PC-3 (cell line): Measurements from ENCODE around the gene PGA3. TPM values are rescaled to one million over a fixed set of nuclear protein-coding genes. Genes with fewer than 3 reads are reported as not detected.
A peak's percentile ranks its signal among the peaks of the same experiment; 100 is the strongest.
"Not testable (repeated sequence)": the region's sequence is repeated elsewhere in the genome, so short reads cannot be mapped to it uniquely, and the experiment has no call there.

Experiments used
- ATAC-seq: fragments of 200-7000 bp; cut with Tn5 transposase; 2 replicates; pipeline ENCODE4 v1.9.1; 2020; ENCODE audit warnings: mild to moderate bottlenecking, moderate library complexity
- BruUV-seq: library from RNA; stranded (reverse); fragments of 400-500 nt; replicated peaks from 2 replicates; lab custom pipeline; 2021; lab: Mats Ljungman, UMichigan
- CTCF ChIA-PET: fragments of 300-600 bp; sonication (Branson Sonifier 250); formaldehyde crosslinking; loops from one replicate; lab custom pipeline; 2022; ENCODE audit warnings: antibody characterized with exemption; lab: Charles Lee
- POLR2A ChIA-PET: fragments of 300-600 bp; sonication (Branson Sonifier 250); formaldehyde crosslinking; loops from one replicate; lab custom pipeline; 2022; ENCODE audit warnings: antibody characterized with exemption; ENCODE audit not compliant: unreplicated experiment; lab: Charles Lee
- DNase-seq: peaks from one replicate; pipeline ENCODE4 v3.0.0-alpha.2; 2015
- H2AFZ ChIP-seq: fragments of 300-600 bp; sonication (generic); 2 replicates; pipeline ENCODE4 v1.6.0; 2016; ENCODE audit warnings: antibody characterized with exemption, low read length
- H3F3A ChIP-seq: fragments of 300-600 bp; sonication (generic); one replicate; pipeline ENCODE4 v1.6.0; 2017; ENCODE audit warnings: antibody characterized with exemption, low read length, control low read depth, mild to moderate bottlenecking; ENCODE audit not compliant: unreplicated experiment
- H3K27ac ChIP-seq: fragments of 300-600 bp; sonication (generic); 2 replicates; pipeline ENCODE4 v1.5.1; 2016; ENCODE audit warnings: mild to moderate bottlenecking, low read length
- H3K27me3 ChIP-seq: fragments of 300-600 bp; sonication (generic); 2 replicates; pipeline ENCODE4 v1.6.1; 2016; ENCODE audit warnings: low read length, mixed read lengths
- H3K36me3 ChIP-seq: fragments of 300-600 bp; sonication (generic); 2 replicates; pipeline ENCODE4 v1.6.1; 2016; ENCODE audit warnings: low read depth, mixed run types, low read length, mixed read lengths
- H3K4me1 ChIP-seq: fragments of 300-600 bp; sonication (generic); 2 replicates; pipeline ENCODE4 v1.5.1; 2016; ENCODE audit warnings: low read length; ENCODE audit not compliant: insufficient read depth
- H3K4me2 ChIP-seq: fragments of 300-600 bp; sonication (generic); 2 replicates; pipeline ENCODE4 v1.6.0; 2016; ENCODE audit warnings: low read length
- H3K4me3 ChIP-seq: fragments of 300-600 bp; sonication (generic); 2 replicates; pipeline ENCODE4 v1.5.1; 2016; ENCODE audit warnings: mild to moderate bottlenecking, low read length, mixed read lengths
- H3K79me2 ChIP-seq: fragments of 300-600 bp; sonication (generic); 2 replicates; pipeline ENCODE4 v1.6.1; 2017; ENCODE audit warnings: low read length, mixed read lengths
- H3K9ac ChIP-seq: fragments of 300-600 bp; sonication (generic); 2 replicates; pipeline ENCODE4 v1.6.0; 2016; ENCODE audit warnings: mild to moderate bottlenecking, low read length
- H3K9me2 ChIP-seq: fragments of 300-600 bp; sonication (generic); replicated peaks from 2 replicates; pipeline ENCODE4 v1.6.1; 2016; ENCODE audit warnings: mixed run types, low read length, mixed read lengths
- H3K9me3 ChIP-seq: fragments of 300-600 bp; sonication (generic); 2 replicates; pipeline ENCODE4 v1.6.1; 2016; ENCODE audit warnings: low read length, mixed read lengths
- H4K20me1 ChIP-seq: fragments of 300-600 bp; sonication (generic); 2 replicates; pipeline ENCODE4 v1.6.1; 2016; ENCODE audit warnings: low read length, mixed read lengths
- intact Hi-C: fragments of 100-400 bp; cut with micrococcal nuclease; formaldehyde crosslinking; loops from 2 replicates; pipeline ENCODE4 v1.9.0; 2023
- total RNA-seq: library from RNA; depleted of rRNA; stranded (reverse); fragments of >200 nt; gene quantifications from 2 replicates; pipeline ENCODE4 v1.2.3, GENCODE V29; 2014

The PGA3 gene
- total RNA-seq, 1 experiment from 2014 or later = not detected

GRCh38 chr11:61245284-61245964, 42.1 kb downstream of the PGA3 start:
- H3K4me2 ChIP-seq, H3K9me2 ChIP-seq, BruUV-seq, H2AFZ ChIP-seq, DNase-seq, H3K9ac ChIP-seq, CTCF ChIA-PET, H3F3A ChIP-seq, H4K20me1 ChIP-seq, H3K9me3 ChIP-seq, H3K4me3 ChIP-seq, H3K36me3 ChIP-seq, H3K79me2 ChIP-seq, H3K27ac ChIP-seq, POLR2A ChIA-PET, intact Hi-C loops, H3K4me1 ChIP-seq: not testable (repeated sequence)
- 0 out of 2 replicates have a peak, but pooled peaks have one; percentile 20 for ATAC-seq
- peaks cover 12% of the 10 kb centered on the region for H3K27me3 ChIP-seq

- H3K27ac ChIP-seq, ATAC-seq, H3K79me2 ChIP-seq, H4K20me1 ChIP-seq, H3K9me3 ChIP-seq, intact Hi-C loops, H3K36me3 ChIP-seq, BruUV-seq, POLR2A ChIA-PET, H3K4me2 ChIP-seq, H3K9me2 ChIP-seq, H3K4me1 ChIP-seq, H3F3A ChIP-seq, CTCF ChIA-PET, H3K9ac ChIP-seq, H2AFZ ChIP-seq, H3K4me3 ChIP-seq, DNase-seq: not testable (repeated sequence)
- H3K27me3 ChIP-seq = peaks cover 23% of the 10 kb centered on the region
Observed at GRCh38 chr11:61248071-61248470, 44.8 kb downstream of the PGA3 start.

DNA sequence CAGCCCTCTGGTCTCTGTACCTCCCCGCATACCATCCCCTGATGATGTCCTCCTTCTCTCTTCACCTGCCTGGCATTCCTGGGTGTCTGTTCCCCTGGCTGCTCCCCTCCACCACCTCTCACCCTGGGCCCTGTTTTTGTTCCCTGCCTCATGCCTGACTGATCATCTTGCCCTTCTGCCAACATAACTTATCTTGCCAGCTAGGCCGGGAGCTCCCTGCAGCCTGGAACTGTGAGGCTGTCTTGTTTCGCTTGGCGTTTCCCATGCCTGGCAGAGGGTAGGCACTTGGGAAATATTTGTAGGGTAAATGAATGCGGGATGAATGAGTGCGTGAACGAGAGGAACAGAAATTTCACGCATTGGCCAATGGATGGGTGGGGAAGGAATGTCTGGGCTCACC, 45.9 kb downstream of the PGA3 start:
- H3K36me3 ChIP-seq, H3K9ac ChIP-seq, intact Hi-C loops, H3K4me1 ChIP-seq, H3K4me2 ChIP-seq, H3K9me3 ChIP-seq, ATAC-seq, DNase-seq, H3K79me2 ChIP-seq, BruUV-seq, H3F3A ChIP-seq, H3K4me3 ChIP-seq, H2AFZ ChIP-seq, H3K27ac ChIP-seq, POLR2A ChIA-PET, CTCF ChIA-PET, H3K9me2 ChIP-seq, H4K20me1 ChIP-seq: not testable (repeated sequence)
- peaks cover 23% of the 10 kb centered on the region for H3K27me3 ChIP-seq

- H2AFZ ChIP-seq, CTCF ChIA-PET, H3K4me1 ChIP-seq, H3K79me2 ChIP-seq, ATAC-seq, H3F3A ChIP-seq, BruUV-seq, DNase-seq, H3K27ac ChIP-seq, H3K4me2 ChIP-seq, H3K36me3 ChIP-seq, H3K9me2 ChIP-seq, H3K4me3 ChIP-seq, H4K20me1 ChIP-seq, POLR2A ChIA-PET, H3K9ac ChIP-seq, H3K9me3 ChIP-seq: not testable (repeated sequence)
- peaks cover 23% of the 10 kb centered on the region for H3K27me3 ChIP-seq
- intact Hi-C loops = loop anchor here (10.0 kb wide), 1 partner anchor 84 kb away; the partner anchor contains the start of genes DDB1 and TKFC
Observed at GRCh38 chr11:61250796-61251765, 47.8 kb downstream of the PGA3 start.

- not testable (repeated sequence) for H4K20me1 ChIP-seq, ATAC-seq, DNase-seq, H3K4me1 ChIP-seq, H3K9me3 ChIP-seq, H3K79me2 ChIP-seq, BruUV-seq, H3K9ac ChIP-seq, H3F3A ChIP-seq, H3K4me3 ChIP-seq, H3K36me3 ChIP-seq, H3K9me2 ChIP-seq, H3K27ac ChIP-seq, H2AFZ ChIP-seq, H3K4me2 ChIP-seq
- intact Hi-C loops = loop anchor here (10.0 kb wide), 1 partner anchor 82 kb away; the partner anchor contains the start of genes DDB1 and TKFC
- CTCF ChIA-PET = interaction anchor here (0.6 kb wide), 1 partner anchor 45 kb away, joined by 3 read pairs; no protein-coding TSS in a partner anchor
- POLR2A ChIA-PET = interaction anchor here (0.7 kb wide), 1 partner anchor 84 kb away, joined by 3 read pairs; no protein-coding TSS in a partner anchor
- peaks cover 19% of the 10 kb centered on the region for H3K27me3 ChIP-seq
Observed at GRCh38 chr11:61252332-61252731, 49.0 kb downstream of the PGA3 start.
